H9 (cell line): ENCODE results near the gene TENM3. TPM values are rescaled to one million over a fixed set of nuclear protein-coding genes. Genes with fewer than 3 reads are reported as not detected.

Source experiments
- DNase-seq: peaks from one replicate; pipeline ENCODE4 v3.0.0-alpha.2; 2017
- H2AFZ ChIP-seq: one replicate; pipeline ENCODE4 v1.6.1; 2013; ENCODE audit warnings: mild to moderate bottlenecking, low read length, control low read depth, moderate library complexity
- H2AK5ac ChIP-seq: 2 replicates; pipeline ENCODE4 v1.6.1; 2013; ENCODE audit warnings: low read length, control low read depth, mixed read lengths; ENCODE audit not compliant: insufficient read length
- H2BK120ac ChIP-seq: one replicate; pipeline ENCODE4 v1.6.1; 2013; ENCODE audit warnings: low read depth, mild to moderate bottlenecking, low read length, control low read depth, inconsistent platforms; ENCODE audit not compliant: poor library complexity, severe bottlenecking
- H2BK12ac ChIP-seq: 2 replicates; pipeline ENCODE4 v1.6.1; 2013; ENCODE audit warnings: low read length, control low read depth, mixed read lengths, low read depth; ENCODE audit not compliant: insufficient read length
- H2BK15ac ChIP-seq: 2 replicates; pipeline ENCODE4 v1.6.1; 2013; ENCODE audit warnings: low read depth, low read length, control low read depth
- H2BK20ac ChIP-seq: one replicate; pipeline ENCODE4 v1.6.1; 2013; ENCODE audit warnings: low read depth, mild to moderate bottlenecking, low read length, control low read depth, inconsistent platforms; ENCODE audit not compliant: poor library complexity, severe bottlenecking
- H2BK5ac ChIP-seq: 2 replicates; pipeline ENCODE4 v1.6.1; 2013; ENCODE audit warnings: low read length, control low read depth, mixed read lengths; ENCODE audit not compliant: insufficient read length
- H3K14ac ChIP-seq: 2 replicates; pipeline ENCODE4 v1.6.1; 2013; ENCODE audit warnings: low read length, control low read depth; ENCODE audit not compliant: insufficient read depth
- H3K18ac ChIP-seq: 2 replicates; pipeline ENCODE4 v1.6.1; 2013; ENCODE audit warnings: low read depth, mild to moderate bottlenecking, mixed read lengths, low read length, control low read depth; ENCODE audit not compliant: insufficient read length
- H3K23ac ChIP-seq: 2 replicates; pipeline ENCODE4 v1.6.1; 2013; ENCODE audit warnings: low read length, control low read depth, mixed read lengths, low read depth; ENCODE audit not compliant: insufficient read length
- H3K23me2 ChIP-seq: 2 replicates; pipeline ENCODE4 v1.6.1; 2013; ENCODE audit warnings: low read depth, mild to moderate bottlenecking, mixed read lengths, low read length, control low read depth; ENCODE audit not compliant: insufficient read length, poor library complexity, severe bottlenecking
- H3K27ac ChIP-seq: 2 replicates; pipeline ENCODE4 v1.5.1; 2013; ENCODE audit warnings: low read length, control low read depth, mixed read lengths, low read depth; ENCODE audit not compliant: insufficient read length
- H3K27me3 ChIP-seq: 2 replicates; pipeline ENCODE4 v1.6.1; 2013; ENCODE audit warnings: low read length, control low read depth, inconsistent platforms; ENCODE audit not compliant: insufficient read depth
- H3K4ac ChIP-seq: 2 replicates; pipeline ENCODE4 v1.6.1; 2013; ENCODE audit warnings: low read depth, mild to moderate bottlenecking, control low read depth, inconsistent platforms, low read length, moderate library complexity
- H3K4me1 ChIP-seq: 2 replicates; pipeline ENCODE4 v1.6.1; 2013; ENCODE audit warnings: low read length, control low read depth, inconsistent platforms; ENCODE audit not compliant: insufficient read depth
- H3K4me2 ChIP-seq: 2 replicates; pipeline ENCODE4 v1.6.1; 2013; ENCODE audit warnings: low read length, control low read depth, mixed read lengths; ENCODE audit not compliant: insufficient read length, insufficient read depth
- H3K56ac ChIP-seq: 2 replicates; pipeline ENCODE4 v1.6.1; 2013; ENCODE audit warnings: low read depth, mild to moderate bottlenecking, mixed read lengths, low read length, control low read depth; ENCODE audit not compliant: insufficient read length
- H3K79me1 ChIP-seq: 2 replicates; pipeline ENCODE4 v1.6.1; 2013; ENCODE audit warnings: low read depth, mild to moderate bottlenecking, moderate library complexity, low read length, control low read depth, inconsistent platforms; ENCODE audit not compliant: insufficient read depth, poor library complexity, severe bottlenecking
- H3K79me2 ChIP-seq: 2 replicates; pipeline ENCODE4 v1.6.1; 2013; ENCODE audit warnings: low read length, control low read depth, inconsistent platforms; ENCODE audit not compliant: insufficient read depth
- H3K9ac ChIP-seq: 2 replicates; pipeline ENCODE4 v1.6.1; 2013; ENCODE audit warnings: low read length, control low read depth, mixed read lengths; ENCODE audit not compliant: insufficient read length; ENCODE audit errors: extremely low read depth
- H3K9me3 ChIP-seq: one replicate; pipeline ENCODE4 v1.6.1; 2013; ENCODE audit warnings: low read depth, low read length, inconsistent platforms; ENCODE audit not compliant: control insufficient read depth
- H3T11ph ChIP-seq: one replicate; pipeline ENCODE4 v1.6.1; 2013; ENCODE audit warnings: mild to moderate bottlenecking, low read length, control low read depth, inconsistent platforms
- H4K20me1 ChIP-seq: one replicate; pipeline ENCODE4 v1.6.1; 2013; ENCODE audit not compliant: control insufficient read depth, insufficient read length, insufficient read depth
- H4K5ac ChIP-seq: 2 replicates; pipeline ENCODE4 v1.6.1; 2013; ENCODE audit warnings: low read depth, mild to moderate bottlenecking, mixed read lengths, low read length, control low read depth; ENCODE audit not compliant: insufficient read length
- H4K8ac ChIP-seq: replicated peaks from 2 replicates; pipeline ENCODE4 v1.6.1; 2013; ENCODE audit warnings: low read length, control low read depth, mixed read lengths, low read depth; ENCODE audit not compliant: insufficient read length
- H4K91ac ChIP-seq: 2 replicates; pipeline ENCODE4 v1.6.1; 2013; ENCODE audit warnings: low read depth, mild to moderate bottlenecking, moderate library complexity, mixed read lengths, low read length, control low read depth; ENCODE audit not compliant: insufficient read length
- H3K27ac Mint-ChIP-seq, 3 experiments: 2 replicates in 2 of 3; 3 replicates in 1 of 3; pipeline ENCODE4 v1.8.0; 2020 to 2021; ENCODE audit warnings: mixed read lengths in 3 of 3, mild to moderate bottlenecking in 1 of 3, moderate library complexity in 1 of 3
- H3K27me3 Mint-ChIP-seq: 2 replicates; pipeline ENCODE4 v1.8.0; 2021; ENCODE audit warnings: low read depth, mild to moderate bottlenecking, moderate library complexity, mixed read lengths
- H3K36me3 Mint-ChIP-seq, 3 experiments: 2 replicates in 2 of 3; 3 replicates in 1 of 3; pipeline ENCODE4 v1.8.0; 2020 to 2021; ENCODE audit warnings: low read depth in 3 of 3, mixed read lengths in 3 of 3; ENCODE audit not compliant: insufficient read depth in 1 of 3
- H3K4me1 Mint-ChIP-seq, 2 experiments: 2 replicates each; pipeline ENCODE4 v1.8.0; 2020; ENCODE audit warnings: mixed read lengths in 2 of 2
- H3K4me3 Mint-ChIP-seq, 2 experiments: 2 replicates in 1 of 2; 3 replicates in 1 of 2; pipeline ENCODE4 v1.8.0; 2020 to 2021; ENCODE audit warnings: mild to moderate bottlenecking in 2 of 2, mixed read lengths in 2 of 2, moderate library complexity in 1 of 2
- H3K9me3 Mint-ChIP-seq, 2 experiments: 2 replicates in 1 of 2; 3 replicates in 1 of 2; pipeline ENCODE4 v1.8.0; 2020; ENCODE audit warnings: mild to moderate bottlenecking in 2 of 2, mixed read lengths in 2 of 2, moderate library complexity in 1 of 2
- WGBS: extraction: QIAGEN DNeasy Blood & Tissue Kit; methylation state at CpG from one replicate; pipeline ENCODE4 v1.1.7; 2013; ENCODE audit warnings: missing lambda C conversion rate, low lambda C conversion rate, mixed read lengths; ENCODE audit not compliant: insufficient read length; ENCODE audit errors: extremely low coverage; 5-methylcytosine and 5-hydroxymethylcytosine counted together
- total RNA-seq: library from RNA; stranded (reverse); gene quantifications from 2 replicates; pipeline ENCODE4 v1.2.1, GENCODE V29; 2021
- TF ChIP-seq, protein P1 (sequence below): fragments of 200-600 bp; sonication (generic); conservative IDR thresholded peaks from 3 replicates; pipeline ENCODE4 v1.8.0; 2021; ENCODE audit warnings: antibody characterized with exemption, mild to moderate bottlenecking

Gene TENM3
- total RNA-seq, 1 experiment from 2014 or later, result 49.6 TPM

DNA sequence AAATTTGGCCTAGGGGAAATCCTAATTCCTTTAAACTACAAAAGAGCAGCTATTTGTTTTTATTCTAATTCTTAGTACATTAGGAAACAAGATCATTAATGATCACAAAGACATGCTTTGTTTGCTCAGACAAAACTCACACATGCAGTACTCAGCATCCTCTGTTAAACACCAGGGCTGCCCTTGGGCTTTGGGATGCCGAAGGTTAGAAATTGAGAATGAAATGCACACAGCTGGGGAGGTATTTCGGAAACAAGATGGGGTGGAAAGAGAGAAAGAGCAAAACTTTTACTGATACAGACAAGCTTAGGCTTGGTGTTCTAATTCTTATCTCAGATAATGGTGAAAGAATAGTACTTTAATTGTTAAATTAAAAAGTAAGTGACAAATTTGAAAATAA, 451.3 kb downstream of the TENM3 start:
- Mint-ChIP-seq H3K27ac (peak overlapping the region in 2 of 3 experiments; percentile 15 to 27; a peak in 3 of 7 replicates), H3K9me3 (no peaks in the 10 kb centered on the region), H3K4me3 (no peak overlapping the region), H3K36me3 (peaks cover 0 to 3% (median 2%) of the 10 kb centered on the region in 3 experiments; a peak in 5 of 7 replicates), H3K4me1 (peaks cover 19 to 21% of the 10 kb centered on the region in 2 experiments), H3K27me3 (no peaks in the 10 kb centered on the region)
- Histone ChIP-seq H2AK5ac (no peak overlapping the region), H3K14ac (no peak overlapping the region), H3K27ac (no peak overlapping the region), H3K23me2 (no peaks in the 10 kb centered on the region), H4K5ac (no peak overlapping the region), H2BK15ac (no peak overlapping the region), H4K20me1 (no peaks in the 10 kb centered on the region), H3K4me1 (no peaks in the 10 kb centered on the region; the same call in 1 of the 2 replicates), H2AFZ (no peak overlapping the region), H3K79me1 (no peaks in the 10 kb centered on the region), H2BK5ac (no peak overlapping the region), H3K4me2 (no peak overlapping the region), H3K4ac (no peak overlapping the region), H4K8ac (no peak overlapping the region), H3K9ac (no peak overlapping the region), H3K27me3 (no peaks in the 10 kb centered on the region), H3K56ac (no peak overlapping the region), H3K18ac (no peak overlapping the region), H2BK120ac (no peak overlapping the region), H2BK12ac (no peak overlapping the region), H3K79me2 (no peaks in the 10 kb centered on the region), H4K91ac (no peak overlapping the region), H3K23ac (no peak overlapping the region), H3K9me3 (no peaks in the 10 kb centered on the region), H3T11ph (no peak overlapping the region), H2BK20ac (no peak overlapping the region)
- TF ChIP-seq, protein P1, sequence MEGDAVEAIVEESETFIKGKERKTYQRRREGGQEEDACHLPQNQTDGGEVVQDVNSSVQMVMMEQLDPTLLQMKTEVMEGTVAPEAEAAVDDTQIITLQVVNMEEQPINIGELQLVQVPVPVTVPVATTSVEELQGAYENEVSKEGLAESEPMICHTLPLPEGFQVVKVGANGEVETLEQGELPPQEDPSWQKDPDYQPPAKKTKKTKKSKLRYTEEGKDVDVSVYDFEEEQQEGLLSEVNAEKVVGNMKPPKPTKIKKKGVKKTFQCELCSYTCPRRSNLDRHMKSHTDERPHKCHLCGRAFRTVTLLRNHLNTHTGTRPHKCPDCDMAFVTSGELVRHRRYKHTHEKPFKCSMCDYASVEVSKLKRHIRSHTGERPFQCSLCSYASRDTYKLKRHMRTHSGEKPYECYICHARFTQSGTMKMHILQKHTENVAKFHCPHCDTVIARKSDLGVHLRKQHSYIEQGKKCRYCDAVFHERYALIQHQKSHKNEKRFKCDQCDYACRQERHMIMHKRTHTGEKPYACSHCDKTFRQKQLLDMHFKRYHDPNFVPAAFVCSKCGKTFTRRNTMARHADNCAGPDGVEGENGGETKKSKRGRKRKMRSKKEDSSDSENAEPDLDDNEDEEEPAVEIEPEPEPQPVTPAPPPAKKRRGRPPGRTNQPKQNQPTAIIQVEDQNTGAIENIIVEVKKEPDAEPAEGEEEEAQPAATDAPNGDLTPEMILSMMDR, result no peak
- no CpG with 5 or more reads among the region's 2 CpGs for WGBS
- no peak for DNase-seq
